Osteocyte (in vitro differentiated cells): ENCODE measurements around the gene CRADD. TPM values are rescaled to one million over a fixed set of nuclear protein-coding genes. Genes with fewer than 3 reads are reported as not detected.
A peak's percentile ranks its signal among the peaks of the same experiment; 100 is the strongest.

Experiments used
- DNase-seq: peaks from one replicate; pipeline ENCODE4 v3.0.0; 2021; ENCODE audit warnings: mixed read lengths; ENCODE audit not compliant: unreplicated experiment; ENCODE audit errors: extremely low spot score
- H3K27ac Mint-ChIP-seq: one replicate; pipeline ENCODE4 v1.8.0; 2021; ENCODE audit warnings: mild to moderate bottlenecking, mixed read lengths; ENCODE audit not compliant: unreplicated experiment
- H3K27me3 Mint-ChIP-seq: one replicate; pipeline ENCODE4 v1.8.0; 2021; ENCODE audit warnings: mixed read lengths; ENCODE audit not compliant: unreplicated experiment
- H3K36me3 Mint-ChIP-seq: one replicate; pipeline ENCODE4 v1.8.0; 2021; ENCODE audit warnings: mixed read lengths; ENCODE audit not compliant: unreplicated experiment
- H3K4me1 Mint-ChIP-seq: one replicate; pipeline ENCODE4 v1.8.0; 2021; ENCODE audit warnings: mixed read lengths; ENCODE audit not compliant: unreplicated experiment
- H3K4me3 Mint-ChIP-seq: one replicate; pipeline ENCODE4 v1.8.0; 2021; ENCODE audit warnings: mild to moderate bottlenecking, moderate library complexity, mixed read lengths; ENCODE audit not compliant: unreplicated experiment
- H3K9me3 Mint-ChIP-seq: one replicate; pipeline ENCODE4 v1.8.0; 2021; ENCODE audit warnings: mixed read lengths; ENCODE audit not compliant: unreplicated experiment
- total RNA-seq: library from RNA; stranded (reverse); gene quantifications from 2 replicates; pipeline ENCODE4 v1.2.1, GENCODE V29; 2021
- TF ChIP-seq, protein P1 (sequence below): fragments of 200-600 bp; sonication (generic); IDR thresholded peaks from 2 replicates; pipeline ENCODE4 v1.5.0; 2021; ENCODE audit warnings: antibody characterized with exemption, mild to moderate bottlenecking, moderate library complexity

Gene CRADD
- total RNA-seq, 1 donor from 2014 or later, result 13.8 TPM

DNA sequence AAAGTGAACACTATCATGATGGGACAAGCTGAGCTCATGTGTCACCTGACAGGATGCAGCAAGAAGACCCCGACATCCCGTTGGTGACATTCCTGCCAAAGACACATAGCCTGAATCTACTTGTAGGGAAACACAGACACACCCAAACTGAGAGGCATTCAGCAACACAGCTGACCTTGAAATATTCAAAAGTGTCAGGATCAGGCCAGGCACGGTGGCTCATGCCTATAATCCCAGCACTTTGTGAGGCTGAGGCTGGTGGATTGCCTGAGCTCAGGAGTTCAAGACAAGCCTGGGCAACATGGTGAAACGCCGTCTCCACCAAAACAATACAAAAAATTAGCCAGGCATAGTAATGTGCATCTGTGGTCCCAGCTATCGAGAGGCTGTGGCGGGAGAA, 239.2 kb downstream of the CRADD start:
- TF ChIP-seq, protein P1, sequence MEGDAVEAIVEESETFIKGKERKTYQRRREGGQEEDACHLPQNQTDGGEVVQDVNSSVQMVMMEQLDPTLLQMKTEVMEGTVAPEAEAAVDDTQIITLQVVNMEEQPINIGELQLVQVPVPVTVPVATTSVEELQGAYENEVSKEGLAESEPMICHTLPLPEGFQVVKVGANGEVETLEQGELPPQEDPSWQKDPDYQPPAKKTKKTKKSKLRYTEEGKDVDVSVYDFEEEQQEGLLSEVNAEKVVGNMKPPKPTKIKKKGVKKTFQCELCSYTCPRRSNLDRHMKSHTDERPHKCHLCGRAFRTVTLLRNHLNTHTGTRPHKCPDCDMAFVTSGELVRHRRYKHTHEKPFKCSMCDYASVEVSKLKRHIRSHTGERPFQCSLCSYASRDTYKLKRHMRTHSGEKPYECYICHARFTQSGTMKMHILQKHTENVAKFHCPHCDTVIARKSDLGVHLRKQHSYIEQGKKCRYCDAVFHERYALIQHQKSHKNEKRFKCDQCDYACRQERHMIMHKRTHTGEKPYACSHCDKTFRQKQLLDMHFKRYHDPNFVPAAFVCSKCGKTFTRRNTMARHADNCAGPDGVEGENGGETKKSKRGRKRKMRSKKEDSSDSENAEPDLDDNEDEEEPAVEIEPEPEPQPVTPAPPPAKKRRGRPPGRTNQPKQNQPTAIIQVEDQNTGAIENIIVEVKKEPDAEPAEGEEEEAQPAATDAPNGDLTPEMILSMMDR, result no peak
- H3K36me3 Mint-ChIP-seq, result peaks cover 3% of the 10 kb centered on the region
- no peak for DNase-seq
- H3K4me3 Mint-ChIP-seq, result no peak overlapping the region
- H3K27ac Mint-ChIP-seq, result peak overlapping the region; percentile 98
- H3K4me1 Mint-ChIP-seq, result peaks cover 62% of the 10 kb centered on the region
- no peaks in the 10 kb centered on the region for H3K27me3 Mint-ChIP-seq
- peaks cover 3% of the 10 kb centered on the region for H3K9me3 Mint-ChIP-seq

DNA sequence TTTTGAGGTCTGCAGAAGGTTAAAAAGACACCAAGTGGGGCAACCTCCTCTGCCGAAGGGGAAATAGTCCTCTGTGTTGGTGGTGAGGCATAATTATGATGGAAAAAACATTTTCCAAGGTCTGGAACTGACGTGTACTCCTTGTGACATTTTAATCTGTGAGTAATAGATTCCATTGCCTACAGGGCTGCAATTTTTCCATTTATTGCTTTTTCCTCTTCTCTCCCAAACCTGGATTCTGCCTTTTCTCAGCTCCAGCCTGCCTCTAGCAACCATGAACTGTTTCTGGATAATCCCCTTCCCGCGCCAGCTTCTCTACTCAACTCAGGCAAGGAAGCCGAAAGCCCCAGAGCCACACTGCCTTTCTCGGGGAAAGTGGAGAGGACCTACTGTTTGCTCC, 241.1 kb downstream of the CRADD start:
- H3K27ac Mint-ChIP-seq, result peak overlapping the region; percentile 98

DNA sequence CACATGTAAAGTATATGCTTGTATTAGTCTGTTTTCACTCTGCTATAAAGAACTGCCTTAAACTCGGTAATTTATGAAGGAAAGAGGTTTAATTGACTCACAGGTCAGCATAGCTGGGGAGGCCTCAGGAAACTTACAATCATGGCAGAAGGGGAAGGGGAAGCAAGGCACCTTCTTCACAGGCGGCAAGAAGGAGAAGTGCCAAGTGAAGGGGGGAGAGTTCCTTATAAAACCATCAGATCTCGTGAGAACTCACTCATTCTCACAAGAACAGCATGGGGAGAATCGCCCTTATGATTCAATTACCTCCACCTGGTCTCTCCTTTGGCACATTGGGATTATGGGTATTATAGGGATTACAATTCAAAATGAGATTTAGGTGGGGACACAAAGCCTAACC, 241.7 kb downstream of the CRADD start:
- peaks cover 3% of the 10 kb centered on the region for H3K9me3 Mint-ChIP-seq
- H3K4me3 Mint-ChIP-seq, result no peak overlapping the region
- TF ChIP-seq, protein P1, result no peak
- H3K27me3 Mint-ChIP-seq, result no peaks in the 10 kb centered on the region
- H3K4me1 Mint-ChIP-seq, result peaks cover 48% of the 10 kb centered on the region
- H3K27ac Mint-ChIP-seq, result peak overlapping the region; percentile 98
- no peak for DNase-seq
- peaks cover 3% of the 10 kb centered on the region for H3K36me3 Mint-ChIP-seq

More for the DNA sequence above, 241.1 kb downstream of the CRADD start:
- TF ChIP-seq, protein P1, result no peak
- peaks cover 3% of the 10 kb centered on the region for H3K36me3 Mint-ChIP-seq
- DNase-seq, result no peak
- no peak overlapping the region for H3K4me3 Mint-ChIP-seq
- H3K9me3 Mint-ChIP-seq, result peaks cover 3% of the 10 kb centered on the region
- H3K4me1 Mint-ChIP-seq, result peaks cover 54% of the 10 kb centered on the region
- no peaks in the 10 kb centered on the region for H3K27me3 Mint-ChIP-seq

DNA sequence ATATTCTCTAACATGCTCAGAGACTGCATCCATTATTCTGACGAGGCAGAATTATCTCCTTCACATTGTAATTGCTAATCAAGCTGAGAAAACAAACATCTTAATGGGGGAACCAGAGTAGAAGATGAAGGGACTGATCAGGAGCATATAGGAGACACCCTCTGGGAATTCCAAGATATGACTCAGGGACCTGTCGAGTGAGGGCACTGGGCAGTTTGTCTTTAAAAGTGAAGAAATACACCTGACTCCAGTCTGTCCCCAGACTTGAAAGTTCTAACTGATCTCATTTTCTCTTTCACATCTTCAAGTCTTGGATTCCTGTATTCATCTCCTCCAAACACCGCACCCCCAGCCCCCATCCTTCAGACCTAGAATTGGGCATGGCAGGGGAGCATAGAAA, 244.3 kb downstream of the CRADD start:
- H3K27me3 Mint-ChIP-seq, result no peaks in the 10 kb centered on the region
- H3K9me3 Mint-ChIP-seq, result peaks cover 17% of the 10 kb centered on the region

DNA sequence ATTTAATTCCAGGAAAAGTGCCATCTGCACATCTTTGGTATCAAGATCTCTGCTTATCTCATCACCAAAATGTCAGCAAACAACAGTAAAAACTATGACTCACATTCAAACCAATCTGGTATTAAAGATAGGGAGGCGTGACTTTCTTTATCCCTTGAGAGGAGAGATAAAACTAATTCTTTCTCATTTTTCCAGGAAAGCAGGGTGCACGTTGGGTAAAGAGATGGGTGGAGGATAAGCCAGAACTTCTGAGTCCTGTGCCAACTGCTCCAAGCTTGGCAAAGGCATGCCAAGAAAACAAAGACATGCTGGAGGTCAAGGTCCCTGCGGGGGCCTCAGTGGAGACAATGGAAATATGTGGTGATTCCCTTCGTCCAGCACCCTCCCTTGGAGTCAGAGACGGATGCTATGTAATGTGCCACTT, 245.4 kb downstream of the CRADD start:
- Mint-ChIP-seq H3K4me1 (peaks cover 18% of the 10 kb centered on the region), H3K27ac (no peak overlapping the region), H3K4me3 (no peak overlapping the region), H3K27me3 (no peaks in the 10 kb centered on the region), H3K36me3 (peaks cover 16% of the 10 kb centered on the region), H3K9me3 (peaks cover 17% of the 10 kb centered on the region)
- DNase-seq, result no peak
- TF ChIP-seq, protein P1, result no peak

More for the DNA sequence above, 244.3 kb downstream of the CRADD start:
- Mint-ChIP-seq H3K36me3 (peaks cover 15% of the 10 kb centered on the region), H3K4me1 (peaks cover 26% of the 10 kb centered on the region), H3K4me3 (no peak overlapping the region), H3K27ac (no peak overlapping the region)
- DNase-seq, result no peak
- TF ChIP-seq, protein P1, result no peak
